ENCODE measurements around the gene CREM. TPM values are rescaled to one million over a fixed set of nuclear protein-coding genes. Genes with fewer than 3 reads are reported as not detected.

The CREM gene
- total and polyA plus RNA-seq, 2 of the 8 experiments (the other 6 are each of a cell fraction or from before 2014, with no cell fraction given), result 18.7 to 21.9 TPM

DNA sequence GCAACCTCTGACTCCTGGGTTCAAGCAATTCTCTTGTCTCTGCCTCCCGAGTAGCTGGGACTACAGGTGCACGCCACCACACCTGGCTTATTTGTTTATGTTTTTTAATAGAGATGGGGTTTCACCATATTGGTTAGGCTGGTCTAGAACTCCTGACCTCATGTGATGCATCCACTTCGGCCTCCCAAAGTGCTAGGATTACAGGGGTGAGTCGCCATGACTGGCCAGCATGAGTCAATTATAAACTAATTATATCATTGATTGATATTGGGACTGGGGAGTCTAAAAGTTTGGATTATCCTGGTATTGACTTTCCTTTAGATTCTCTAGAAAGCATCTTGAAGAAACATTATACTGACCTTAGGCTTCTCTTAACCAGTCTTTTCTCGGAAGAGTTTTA, 135.8 kb downstream of the CREM start (continued):
- TF ChIP-seq RFX5 (IDR thresholded peaks at IDR 0.05; ENCODE audit: borderline replicate concordance, low read depth, low read length), result no peak

Small RNA genes within 50 kb of the gene (microRNA-seq; reads per million reads assigned to microRNA genes)
- gene MIR3611 (ENCODE audit: borderline microRNAs expressed in 2 of 2, borderline number of aligned reads in 2 of 2, borderline replicate concordance in 1 of 2), result 0.20 to 0.46 reads per million in 2 experiments

Small RNA genes within 50 kb of the gene (small RNA-seq; reads per million reads assigned to genes)
- gene MIR3611 (ENCODE audit: insufficient read depth) (not detected), gene RNU6-1167P (ENCODE audit: insufficient read depth) (not detected), gene RNU6-794P (ENCODE audit: insufficient read depth) (not detected), gene RNU7-77P (ENCODE audit: insufficient read depth) (not detected)

Other genes starting within 250 kb of the CREM start
- 36.7 and 43.1 TPM in 2 replicates for gene CUL2, start 36.5 kb upstream of the CREM start, total RNA-seq (2021; fragmentation: NEBNext Ultra II Directional; extraction: Animal tissue kit (Norgen Biotek cat#: 25700))
- gene CUL2, start 36.5 kb upstream of the CREM start, polyA plus RNA-seq (2011; rRNA removed), result 6.3 and 10.2 TPM in 2 replicates
- gene CCNY, start 209.7 kb downstream of the CREM start, total RNA-seq (2021; fragmentation: NEBNext Ultra II Directional; extraction: Animal tissue kit (Norgen Biotek cat#: 25700)), result 67.5 and 68.2 TPM in 2 replicates
- 16.9 and 25.3 TPM in 2 replicates for gene CCNY, start 209.7 kb downstream of the CREM start, polyA plus RNA-seq (2011; rRNA removed)